ENCODE results near the gene GANC.
"Not testable (repeated sequence)": the region's sequence is repeated elsewhere in the genome, so short reads cannot be mapped to it uniquely, and the experiment has no call there.

GANC gene

GRCh38 chr15:42272939-42273899 lies at the start of gene GANC, which contains the start of gene TMEM87A:
Gene GANC (plus strand): TSS chr15:42273201. CDS start chr15:42274482, 1,281 bp downstream.
Gene TMEM87A (minus strand): TSS chr15:42273433. CDS start chr15:42273398, 35 bp downstream.
- peak; percentile 91 for DNase-seq

- DNase-seq: no peak
Observed at GRCh38 chr15:42226648-42227047, 46.4 kb upstream of the GANC start.

- no peak for DNase-seq
Observed at GRCh38 chr15:42228036-42228435, 45.0 kb upstream of the GANC start.

- DNase-seq: not testable (repeated sequence)
Observed at GRCh38 chr15:42228981-42229380, 44.0 kb upstream of the GANC start.

- no peak for DNase-seq
Observed at GRCh38 chr15:42231088-42231487, 41.9 kb upstream of the GANC start.

- DNase-seq: no peak
Observed at GRCh38 chr15:42232606-42233005, 40.4 kb upstream of the GANC start.

- no peak for DNase-seq
Observed at GRCh38 chr15:42233107-42233506, 39.9 kb upstream of the GANC start.

- DNase-seq: no peak
Observed at GRCh38 chr15:42239528-42240182, 33.3 kb upstream of the GANC start.

- DNase-seq: no peak
Observed at GRCh38 chr15:42240823-42241222, 32.2 kb upstream of the GANC start.

GRCh38 chr15:42253300-42253699 lies 19.7 kb upstream of the GANC start:
- no peak for DNase-seq

- DNase-seq: no peak
Observed at GRCh38 chr15:42264795-42265194, 8.2 kb upstream of the GANC start.

- DNase-seq: no peak
Observed at GRCh38 chr15:42267286-42267685, 5.7 kb upstream of the GANC start.

GRCh38 chr15:42270551-42270950 lies 2.5 kb upstream of the GANC start:
- no peak for DNase-seq

GRCh38 chr15:42270996-42271395 lies 2.0 kb upstream of the GANC start:
- no peak for DNase-seq

GRCh38 chr15:42273900-42274701 lies 1.1 kb downstream of the GANC start:
- no peak for DNase-seq

- no peak for DNase-seq
Observed at GRCh38 chr15:42274702-42274989, 1.6 kb downstream of the GANC start.

- DNase-seq: no peak
Observed at GRCh38 chr15:42275780-42276391, 2.9 kb downstream of the GANC start.

- DNase-seq: no peak
Observed at GRCh38 chr15:42276762-42277161, 3.8 kb downstream of the GANC start.

- DNase-seq: no peak
Observed at GRCh38 chr15:42279234-42279723, 6.3 kb downstream of the GANC start.

- no peak for DNase-seq
Observed at GRCh38 chr15:42282344-42282743, 9.3 kb downstream of the GANC start.

GRCh38 chr15:42282926-42283325 lies 9.9 kb downstream of the GANC start:
- DNase-seq: no peak

- no peak for DNase-seq
Observed at GRCh38 chr15:42283671-42284070, 10.7 kb downstream of the GANC start.

GRCh38 chr15:42284551-42284950 lies 11.6 kb downstream of the GANC start:
- no peak for DNase-seq
